ENCODE data around the gene STX11. TPM values are rescaled to one million over a fixed set of nuclear protein-coding genes. Genes with fewer than 3 reads are reported as not detected.

STX11 gene
- total and polyA plus RNA-seq, 2 of the 13 experiments (the other 11 are each of a cell fraction or from before 2014, with no cell fraction given): 0.03 TPM; not detected in 1

DNA sequence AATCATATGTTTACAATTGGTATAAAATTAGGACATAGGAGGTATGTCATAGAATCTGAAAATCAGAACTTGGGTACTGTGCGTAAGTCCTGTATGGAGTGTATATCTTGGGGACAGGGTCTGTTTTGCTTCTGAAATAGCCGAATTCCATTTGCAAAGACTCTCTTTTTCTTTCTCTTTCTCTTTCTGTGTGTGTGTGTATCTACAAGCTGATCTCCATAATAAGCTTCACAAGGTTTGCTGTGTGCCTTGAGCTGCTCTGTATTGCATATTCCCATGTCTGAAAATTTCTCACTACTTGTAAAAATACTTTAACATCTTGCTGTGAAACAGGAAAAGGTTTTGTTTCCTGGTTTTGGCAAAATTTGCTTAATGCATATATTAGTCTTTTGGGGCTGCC lies 29.5 kb downstream of the STX11 start:
- in situ Hi-C loops (cut with HindIII; ENCODE audit: extremely low pct_ligation_motif_present, low pct_unique_long_range_greater_than_20kb): no loop called here
- ChIA-PET CTCF (ENCODE audit: low intra/inter-chr PET ratio, low total read pairs) (no interaction called here), POLR2A (no interaction called here)
- H3K27ac ChIP-seq (ENCODE audit: extremely low read length, insufficient read depth, low read length): no peak overlapping the region
- H3K9ac ChIP-seq (ENCODE audit: insufficient read depth, low read depth, low read length): no peak overlapping the region
- FAIRE-seq (no peak), ATAC-seq (no peak), DNase-seq (ENCODE audit: low spot score) (no peak)
- H3K36me3 ChIP-seq (replicated peaks in 1 of 2; ENCODE audit: control insufficient read depth in 1 of 2, insufficient read depth in 2 of 2, low read length in 2 of 2): no peaks in the 10 kb centered on the region
- peaks cover 0 to 11% of the 10 kb centered on the region in 2 experiments; a peak in 1 of 5 replicates for H3K27me3 ChIP-seq (ENCODE audit: control insufficient read depth in 1 of 2, insufficient read depth in 2 of 2, low read length in 2 of 2)
- no peaks in the 10 kb centered on the region for H3K9me3 ChIP-seq (ENCODE audit: low read length)
- no peaks in the 10 kb centered on the region for H3K79me2 ChIP-seq (ENCODE audit: insufficient read depth, low read length)
- H3K4me1 ChIP-seq (ENCODE audit: insufficient read depth, low read length): no peaks in the 10 kb centered on the region
- H2AFZ ChIP-seq (ENCODE audit: low read length): no peak overlapping the region
- intact Hi-C loops (cut with micrococcal nuclease; ENCODE audit: unreplicated experiment): no loop called here
- WGBS (ENCODE audit: low lambda C conversion rate): 51% methylated on average over 2 of the region's 2 CpGs
- no peak overlapping the region for H3K4me2 ChIP-seq (ENCODE audit: low read depth, low read length)
- H4K20me1 ChIP-seq (ENCODE audit: insufficient read depth, low read length): no peaks in the 10 kb centered on the region
- TF ChIP-seq UBTF (CRISPR knock-in tag; IDR thresholded peaks at IDR 0.05) (no peak), ZNF878 (CRISPR knock-in tag; IDR thresholded peaks at IDR 0.05) (no peak), PLSCR1 (CRISPR knock-in tag; IDR thresholded peaks at IDR 0.05; ENCODE audit: borderline replicate concordance) (no peak), SRSF9 (IDR thresholded peaks at IDR 0.05; ENCODE audit: borderline replicate concordance, insufficient read depth, low read depth, low read length, poor library complexity, severe bottlenecking) (no peak), SCMH1 (CRISPR knock-in tag; IDR thresholded peaks at IDR 0.05; ENCODE audit: borderline replicate concordance) (no peak), ZNF891 (CRISPR knock-in tag; IDR thresholded peaks at IDR 0.05) (no peak), HOXA5 (CRISPR knock-in tag; IDR thresholded peaks at IDR 0.05) (no peak), NFIB (CRISPR knock-in tag; IDR thresholded peaks at IDR 0.05; ENCODE audit: borderline replicate concordance) (no peak)
- TF ChIP-seq, protein P1, sequence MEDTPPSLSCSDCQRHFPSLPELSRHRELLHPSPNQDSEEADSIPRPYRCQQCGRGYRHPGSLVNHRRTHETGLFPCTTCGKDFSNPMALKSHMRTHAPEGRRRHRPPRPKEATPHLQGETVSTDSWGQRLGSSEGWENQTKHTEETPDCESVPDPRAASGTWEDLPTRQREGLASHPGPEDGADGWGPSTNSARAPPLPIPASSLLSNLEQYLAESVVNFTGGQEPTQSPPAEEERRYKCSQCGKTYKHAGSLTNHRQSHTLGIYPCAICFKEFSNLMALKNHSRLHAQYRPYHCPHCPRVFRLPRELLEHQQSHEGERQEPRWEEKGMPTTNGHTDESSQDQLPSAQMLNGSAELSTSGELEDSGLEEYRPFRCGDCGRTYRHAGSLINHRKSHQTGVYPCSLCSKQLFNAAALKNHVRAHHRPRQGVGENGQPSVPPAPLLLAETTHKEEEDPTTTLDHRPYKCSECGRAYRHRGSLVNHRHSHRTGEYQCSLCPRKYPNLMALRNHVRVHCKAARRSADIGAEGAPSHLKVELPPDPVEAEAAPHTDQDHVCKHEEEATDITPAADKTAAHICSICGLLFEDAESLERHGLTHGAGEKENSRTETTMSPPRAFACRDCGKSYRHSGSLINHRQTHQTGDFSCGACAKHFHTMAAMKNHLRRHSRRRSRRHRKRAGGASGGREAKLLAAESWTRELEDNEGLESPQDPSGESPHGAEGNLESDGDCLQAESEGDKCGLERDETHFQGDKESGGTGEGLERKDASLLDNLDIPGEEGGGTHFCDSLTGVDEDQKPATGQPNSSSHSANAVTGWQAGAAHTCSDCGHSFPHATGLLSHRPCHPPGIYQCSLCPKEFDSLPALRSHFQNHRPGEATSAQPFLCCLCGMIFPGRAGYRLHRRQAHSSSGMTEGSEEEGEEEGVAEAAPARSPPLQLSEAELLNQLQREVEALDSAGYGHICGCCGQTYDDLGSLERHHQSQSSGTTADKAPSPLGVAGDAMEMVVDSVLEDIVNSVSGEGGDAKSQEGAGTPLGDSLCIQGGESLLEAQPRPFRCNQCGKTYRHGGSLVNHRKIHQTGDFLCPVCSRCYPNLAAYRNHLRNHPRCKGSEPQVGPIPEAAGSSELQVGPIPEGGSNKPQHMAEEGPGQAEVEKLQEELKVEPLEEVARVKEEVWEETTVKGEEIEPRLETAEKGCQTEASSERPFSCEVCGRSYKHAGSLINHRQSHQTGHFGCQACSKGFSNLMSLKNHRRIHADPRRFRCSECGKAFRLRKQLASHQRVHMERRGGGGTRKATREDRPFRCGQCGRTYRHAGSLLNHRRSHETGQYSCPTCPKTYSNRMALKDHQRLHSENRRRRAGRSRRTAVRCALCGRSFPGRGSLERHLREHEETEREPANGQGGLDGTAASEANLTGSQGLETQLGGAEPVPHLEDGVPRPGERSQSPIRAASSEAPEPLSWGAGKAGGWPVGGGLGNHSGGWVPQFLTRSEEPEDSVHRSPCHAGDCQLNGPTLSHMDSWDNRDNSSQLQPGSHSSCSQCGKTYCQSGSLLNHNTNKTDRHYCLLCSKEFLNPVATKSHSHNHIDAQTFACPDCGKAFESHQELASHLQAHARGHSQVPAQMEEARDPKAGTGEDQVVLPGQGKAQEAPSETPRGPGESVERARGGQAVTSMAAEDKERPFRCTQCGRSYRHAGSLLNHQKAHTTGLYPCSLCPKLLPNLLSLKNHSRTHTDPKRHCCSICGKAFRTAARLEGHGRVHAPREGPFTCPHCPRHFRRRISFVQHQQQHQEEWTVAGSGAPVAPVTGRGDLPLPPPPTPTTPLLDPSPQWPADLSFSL (CRISPR knock-in tag; IDR thresholded peaks at IDR 0.05): no peak
- TF ChIP-seq, protein P2, sequence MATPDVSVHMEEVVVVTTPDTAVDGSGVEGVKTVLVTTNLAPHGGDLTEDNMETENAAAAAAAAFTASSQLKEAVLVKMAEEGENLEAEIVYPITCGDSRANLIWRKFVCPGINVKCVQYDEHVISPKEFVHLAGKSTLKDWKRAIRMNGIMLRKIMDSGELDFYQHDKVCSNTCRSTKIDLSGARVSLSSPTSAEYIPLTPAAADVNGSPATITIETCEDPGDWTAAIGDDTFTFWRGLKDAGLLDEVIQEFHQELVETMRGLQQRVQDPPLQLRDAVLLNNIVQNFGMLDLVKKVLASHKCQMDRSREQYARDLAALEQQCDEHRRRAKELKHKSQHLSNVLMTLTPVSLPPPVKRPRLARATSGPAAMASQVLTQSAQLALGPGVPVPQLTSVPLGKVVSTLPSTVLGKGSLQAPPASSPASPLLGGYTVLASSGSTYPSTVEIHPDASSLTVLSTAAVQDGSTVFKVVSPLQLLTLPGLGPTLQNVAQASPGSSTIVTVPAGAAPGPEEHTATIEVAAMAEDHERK (CRISPR knock-in tag; IDR thresholded peaks at IDR 0.05; ENCODE audit: low read depth): no peak
- H3K4me3 ChIP-seq (replicated peaks in 1 of 3; ENCODE audit: insufficient read depth in 1 of 3, low read depth in 2 of 3, low read length in 3 of 3): no peak overlapping the region
- BruUV-seq (replicated peaks): no TSS peak

Measured in HepG2 (cell line).